WTC11 (cell line): ENCODE data around the gene FAM174B.

ENCODE experiments used
- ATF1 ChIP-seq: sonication (generic); formaldehyde crosslinking; IDR thresholded peaks from 2 replicates; pipeline ENCODE4 v1.8.1; 2023; ENCODE audit warnings: mild to moderate bottlenecking, moderate library complexity, missing genetic modification reagents
- CTCF ChIP-seq: fragments of 200-600 bp; IDR thresholded peaks from 2 replicates; pipeline ENCODE4 v1.8.0; 2022; ENCODE audit warnings: antibody characterized with exemption
- FOXP1 ChIP-seq: sonication (generic); formaldehyde crosslinking; IDR thresholded peaks from 2 replicates; pipeline ENCODE4 v1.8.0; 2022; ENCODE audit warnings: missing genetic modification reagents, mild to moderate bottlenecking, moderate library complexity, borderline replicate concordance
- FOXP4 ChIP-seq: sonication (generic); formaldehyde crosslinking; IDR thresholded peaks from 2 replicates; pipeline ENCODE4 v1.8.0; 2022; ENCODE audit warnings: mild to moderate bottlenecking, missing genetic modification reagents
- HMGXB4 ChIP-seq: sonication (generic); formaldehyde crosslinking; IDR thresholded peaks from 2 replicates; pipeline ENCODE4 v1.8.1; 2023; ENCODE audit warnings: mild to moderate bottlenecking, moderate library complexity, missing genetic modification reagents
- SP1 ChIP-seq: sonication (generic); formaldehyde crosslinking; conservative IDR thresholded peaks from 2 replicates; pipeline ENCODE4 v1.8.1; 2022; ENCODE audit warnings: missing genetic modification reagents
- TCF7 ChIP-seq: sonication (generic); formaldehyde crosslinking; IDR thresholded peaks from 2 replicates; pipeline ENCODE4 v1.8.0; 2022; ENCODE audit warnings: mild to moderate bottlenecking, low read depth, missing genetic modification reagents, moderate library complexity
- ZBTB21 ChIP-seq: sonication (generic); formaldehyde crosslinking; IDR thresholded peaks from 2 replicates; pipeline ENCODE4 v1.8.1; 2023; ENCODE audit warnings: mild to moderate bottlenecking, missing genetic modification reagents, borderline replicate concordance
- TF ChIP-seq, protein P1 (sequence below): sonication (generic); formaldehyde crosslinking; IDR thresholded peaks from 2 replicates; pipeline ENCODE4 v1.8.0; 2022; ENCODE audit warnings: mild to moderate bottlenecking, missing genetic modification reagents
- TF ChIP-seq, protein P2 (sequence below): sonication (generic); formaldehyde crosslinking; IDR thresholded peaks from 2 replicates; pipeline ENCODE4 v1.8.0; 2022; ENCODE audit warnings: mild to moderate bottlenecking, missing genetic modification reagents

DNA sequence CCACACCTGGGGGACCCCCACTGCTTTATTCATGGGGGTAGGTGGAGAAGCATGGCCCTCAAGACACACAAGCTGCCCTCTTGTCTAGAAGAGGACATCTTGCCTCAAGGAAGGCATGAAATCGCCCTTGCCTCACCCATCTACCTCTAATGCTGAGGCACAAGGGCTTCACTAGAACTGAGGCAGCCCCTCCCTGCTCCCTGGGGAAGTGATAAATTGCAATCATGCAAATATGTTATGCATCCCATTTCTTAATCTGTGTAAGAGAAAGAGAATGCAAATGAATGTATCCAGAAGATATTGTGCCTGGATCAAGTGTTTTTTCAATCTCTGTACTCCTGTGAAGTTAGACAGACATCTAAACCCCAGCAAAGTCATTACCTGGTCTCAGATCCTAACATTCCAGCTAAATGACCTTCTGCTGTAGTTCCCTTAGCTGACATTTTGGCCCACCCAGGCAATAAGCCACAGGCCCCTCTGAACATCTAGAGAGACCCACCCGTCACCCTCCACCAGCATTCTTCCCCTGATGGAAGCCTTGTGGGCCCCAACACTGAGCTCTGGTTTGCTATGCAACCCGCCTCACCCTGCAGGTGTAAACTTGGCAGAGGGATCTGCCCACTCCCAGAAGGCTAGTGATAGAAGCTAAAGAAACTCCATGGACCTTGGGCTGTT is 53.8 kb downstream of the FAM174B start:
- no peak for TF ChIP-seq CTCF
- TF ChIP-seq ZBTB21 (CRISPR knock-in tag), result no peak
- TF ChIP-seq ATF1, result no peak
- no peak for TF ChIP-seq SP1 (CRISPR knock-in tag)
- no peak for TF ChIP-seq HMGXB4 (CRISPR knock-in tag)
- TF ChIP-seq, protein P1, sequence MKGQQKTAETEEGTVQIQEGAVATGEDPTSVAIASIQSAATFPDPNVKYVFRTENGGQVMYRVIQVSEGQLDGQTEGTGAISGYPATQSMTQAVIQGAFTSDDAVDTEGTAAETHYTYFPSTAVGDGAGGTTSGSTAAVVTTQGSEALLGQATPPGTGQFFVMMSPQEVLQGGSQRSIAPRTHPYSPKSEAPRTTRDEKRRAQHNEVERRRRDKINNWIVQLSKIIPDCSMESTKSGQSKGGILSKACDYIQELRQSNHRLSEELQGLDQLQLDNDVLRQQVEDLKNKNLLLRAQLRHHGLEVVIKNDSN (CRISPR knock-in tag), result no peak
- no peak for TF ChIP-seq FOXP1 (CRISPR knock-in tag)
- TF ChIP-seq, protein P2, sequence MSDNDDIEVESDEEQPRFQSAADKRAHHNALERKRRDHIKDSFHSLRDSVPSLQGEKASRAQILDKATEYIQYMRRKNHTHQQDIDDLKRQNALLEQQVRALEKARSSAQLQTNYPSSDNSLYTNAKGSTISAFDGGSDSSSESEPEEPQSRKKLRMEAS (CRISPR knock-in tag), result no peak
- no peak for TF ChIP-seq TCF7 (CRISPR knock-in tag)
- no peak for TF ChIP-seq FOXP4 (CRISPR knock-in tag)
